Gastroesophageal sphincter (tissue), 4 donors: ENCODE data around the gene KIF5A. TPM values are rescaled to one million over a fixed set of nuclear protein-coding genes. Genes with fewer than 3 reads are reported as not detected.

ENCODE experiments used
- ATAC-seq: fragments of 150-250 bp; one replicate; pipeline ENCODE4 v1.9.1; 2016; ENCODE audit warnings: mild to moderate bottlenecking, moderate library complexity
- H3K27ac ChIP-seq, 4 donors: fragments of 200-600 bp; sonication (generic) in 3 of 4; 1 replicate in 3 of 4; 2 replicates in 1 of 4; pipeline ENCODE4 v1.5.1; 2016 to 2019
- H3K27me3 ChIP-seq: fragments of 200-600 bp; sonication (generic); one replicate; pipeline ENCODE4 v1.5.1; 2019
- H3K36me3 ChIP-seq, 2 donors: fragments of 200-600 bp; sonication (generic); one replicate each; pipeline ENCODE4 v1.5.1; 2019; ENCODE audit warnings: control low read depth in 1 of 2
- H3K4me1 ChIP-seq, 3 donors: fragments of 200-600 bp; sonication (generic); 1 replicate in 2 of 3; 2 replicates in 1 of 3; pipeline ENCODE4 v1.5.1; 2016 to 2019; ENCODE audit warnings: control low read depth in 2 of 3
- H3K4me3 ChIP-seq, 2 donors: fragments of 200-600 bp; sonication (generic); one replicate each; pipeline ENCODE4 v1.5.1; 2019; ENCODE audit warnings: mild to moderate bottlenecking in 1 of 2, moderate library complexity in 1 of 2
- H3K9me3 ChIP-seq, 3 donors: fragments of 200-600 bp; sonication (generic); one replicate each; pipeline ENCODE4 v1.5.1; 2017 to 2019; ENCODE audit warnings: control low read depth in 2 of 3
- EP300 ChIP-seq: sonication (generic); formaldehyde crosslinking; IDR thresholded peaks from one replicate; pipeline ENCODE4 v1.6.1; 2017; ENCODE audit warnings: antibody characterized with exemption, mild to moderate bottlenecking
- POLR2A ChIP-seq, 2 donors: fragments of 450-650 bp; IDR thresholded peaks; one replicate each; pipeline ENCODE4 v1.6.1; 2017; ENCODE audit warnings: antibody characterized with exemption in 2 of 2, mild to moderate bottlenecking in 2 of 2, moderate library complexity in 1 of 2
- POLR2AphosphoS5 ChIP-seq: sonication (generic); formaldehyde crosslinking; IDR thresholded peaks from one replicate; pipeline ENCODE4 v1.6.1; 2017; ENCODE audit warnings: antibody characterized with exemption
- WGBS, 2 donors: methylation state at CpG; one replicate each; pipeline ENCODE4 v1.1.5; 2018; ENCODE audit warnings: low coverage in 1 of 2; 5-methylcytosine and 5-hydroxymethylcytosine counted together
- total RNA-seq, 4 donors: library from RNA; depleted of rRNA; stranded (reverse); fragments of >200 nt; gene quantifications; one replicate each; pipeline ENCODE4 v1.1.0, GENCODE V29; 2016
- TF ChIP-seq, protein P1 (sequence below), 4 experiments: fragments of 200-600 bp in 2 of 4; fragments of 450-650 bp in 2 of 4; sonication (generic) in 1 of 4; IDR thresholded peaks; one replicate each; pipeline ENCODE4 v1.5.1; 2017 to 2019; ENCODE audit warnings: antibody characterized with exemption in 4 of 4, mild to moderate bottlenecking in 2 of 4, moderate library complexity in 2 of 4

Gene KIF5A
- total RNA-seq, 4 donors from 2014 or later = 0.89 to 4.7 (median 1.6) TPM

DNA sequence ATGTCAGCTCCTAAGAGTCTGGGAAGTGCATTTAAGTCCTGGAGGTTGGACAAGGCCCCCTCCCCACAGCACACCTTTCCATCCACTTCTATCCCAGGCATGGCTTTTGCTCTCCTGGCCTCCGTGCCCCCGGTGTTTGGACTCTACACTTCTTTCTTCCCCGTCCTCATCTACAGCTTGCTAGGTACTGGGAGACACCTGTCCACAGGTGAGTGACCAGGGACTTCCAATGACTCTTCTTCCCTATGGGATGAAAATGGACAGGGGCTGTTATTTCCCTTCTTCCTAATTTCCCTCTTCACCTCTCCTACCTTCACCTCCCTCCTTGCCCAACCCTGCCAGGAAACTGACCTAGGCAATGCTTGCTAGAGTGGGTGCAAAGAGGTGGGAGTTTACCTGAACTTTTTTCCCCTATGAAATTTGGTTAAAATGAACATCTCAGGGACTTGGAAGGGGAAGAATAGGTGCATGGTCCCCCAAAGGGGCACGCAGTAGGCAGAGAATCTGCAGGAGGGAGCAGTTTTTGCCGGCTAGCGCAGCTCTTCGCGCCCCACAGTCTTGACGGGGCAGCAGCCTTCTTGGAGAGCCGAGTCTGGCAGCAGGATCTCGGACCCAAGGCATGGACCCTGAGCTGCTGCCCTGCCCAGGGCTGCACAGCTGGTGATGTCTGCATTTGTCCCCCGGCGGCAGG is 70.5 kb downstream of the KIF5A start:
- no peak for ATAC-seq
- no peak overlapping the region for H3K27ac ChIP-seq
- no peak overlapping the region for H3K4me3 ChIP-seq
- 72 to 73% methylated on average over 3 to 11 of the region's 13 CpGs for WGBS, 2 donors
- peaks cover 0 to 43% of the 10 kb centered on the region in 2 donors for H3K36me3 ChIP-seq
- H3K27me3 ChIP-seq = peaks cover 34% of the 10 kb centered on the region
- no peaks in the 10 kb centered on the region for H3K9me3 ChIP-seq
- peaks cover 0 to 40% (median 12%) of the 10 kb centered on the region in 3 donors for H3K4me1 ChIP-seq
- TF ChIP-seq POLR2A (IDR thresholded peaks at IDR 0.05) (no peak), EP300 (no peak), POLR2AphosphoS5 (no peak)
- TF ChIP-seq, protein P1, sequence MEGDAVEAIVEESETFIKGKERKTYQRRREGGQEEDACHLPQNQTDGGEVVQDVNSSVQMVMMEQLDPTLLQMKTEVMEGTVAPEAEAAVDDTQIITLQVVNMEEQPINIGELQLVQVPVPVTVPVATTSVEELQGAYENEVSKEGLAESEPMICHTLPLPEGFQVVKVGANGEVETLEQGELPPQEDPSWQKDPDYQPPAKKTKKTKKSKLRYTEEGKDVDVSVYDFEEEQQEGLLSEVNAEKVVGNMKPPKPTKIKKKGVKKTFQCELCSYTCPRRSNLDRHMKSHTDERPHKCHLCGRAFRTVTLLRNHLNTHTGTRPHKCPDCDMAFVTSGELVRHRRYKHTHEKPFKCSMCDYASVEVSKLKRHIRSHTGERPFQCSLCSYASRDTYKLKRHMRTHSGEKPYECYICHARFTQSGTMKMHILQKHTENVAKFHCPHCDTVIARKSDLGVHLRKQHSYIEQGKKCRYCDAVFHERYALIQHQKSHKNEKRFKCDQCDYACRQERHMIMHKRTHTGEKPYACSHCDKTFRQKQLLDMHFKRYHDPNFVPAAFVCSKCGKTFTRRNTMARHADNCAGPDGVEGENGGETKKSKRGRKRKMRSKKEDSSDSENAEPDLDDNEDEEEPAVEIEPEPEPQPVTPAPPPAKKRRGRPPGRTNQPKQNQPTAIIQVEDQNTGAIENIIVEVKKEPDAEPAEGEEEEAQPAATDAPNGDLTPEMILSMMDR (IDR thresholded peaks at IDR 0.05) = no peak

DNA sequence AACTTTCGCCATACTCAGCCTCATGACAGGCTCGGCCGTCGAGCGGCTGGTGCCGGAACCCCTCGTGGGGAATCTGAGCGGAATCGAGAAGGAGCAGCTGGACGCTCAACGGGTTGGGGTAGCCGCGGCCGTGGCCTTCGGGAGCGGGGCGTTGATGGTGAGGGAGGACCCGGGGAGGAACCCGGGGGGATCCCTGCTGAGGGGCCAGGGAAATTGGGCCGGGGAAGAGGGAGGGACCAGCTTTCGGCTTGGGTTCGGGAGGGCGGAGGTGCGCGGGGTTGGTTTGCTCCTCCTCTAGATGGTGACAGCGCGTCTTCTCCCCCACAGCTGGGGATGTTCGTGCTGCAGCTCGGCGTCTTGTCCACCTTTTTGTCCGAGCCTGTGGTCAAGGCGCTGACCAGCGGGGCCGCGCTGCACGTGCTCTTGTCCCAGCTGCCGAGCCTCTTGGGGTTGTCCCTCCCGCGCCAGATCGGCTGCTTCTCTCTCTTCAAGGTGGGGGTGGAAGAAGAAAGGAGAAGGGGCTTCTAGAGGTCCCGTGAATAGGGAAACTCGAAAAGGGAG is 71.2 kb downstream of the KIF5A start:
- peak overlapping the region in 1 of 2 donors; percentile 46 for H3K4me3 ChIP-seq
- H3K9me3 ChIP-seq = no peaks in the 10 kb centered on the region
- H3K4me1 ChIP-seq = peaks cover 0 to 34% (median 12%) of the 10 kb centered on the region in 3 donors
- H3K27ac ChIP-seq = peak overlapping the region in 1 of 4 donors; percentile 2
- peaks cover 0 to 43% of the 10 kb centered on the region in 2 donors for H3K36me3 ChIP-seq
- H3K27me3 ChIP-seq = peaks cover 35% of the 10 kb centered on the region
- 30 to 32% methylated on average over 4 to 12 of the region's 42 CpGs for WGBS, 2 donors
- ATAC-seq = no peak
- TF ChIP-seq POLR2A (IDR thresholded peaks at IDR 0.05) (no peak), POLR2AphosphoS5 (no peak)
- TF ChIP-seq, protein P1 (IDR thresholded peaks at IDR 0.05) = no peak

DNA sequence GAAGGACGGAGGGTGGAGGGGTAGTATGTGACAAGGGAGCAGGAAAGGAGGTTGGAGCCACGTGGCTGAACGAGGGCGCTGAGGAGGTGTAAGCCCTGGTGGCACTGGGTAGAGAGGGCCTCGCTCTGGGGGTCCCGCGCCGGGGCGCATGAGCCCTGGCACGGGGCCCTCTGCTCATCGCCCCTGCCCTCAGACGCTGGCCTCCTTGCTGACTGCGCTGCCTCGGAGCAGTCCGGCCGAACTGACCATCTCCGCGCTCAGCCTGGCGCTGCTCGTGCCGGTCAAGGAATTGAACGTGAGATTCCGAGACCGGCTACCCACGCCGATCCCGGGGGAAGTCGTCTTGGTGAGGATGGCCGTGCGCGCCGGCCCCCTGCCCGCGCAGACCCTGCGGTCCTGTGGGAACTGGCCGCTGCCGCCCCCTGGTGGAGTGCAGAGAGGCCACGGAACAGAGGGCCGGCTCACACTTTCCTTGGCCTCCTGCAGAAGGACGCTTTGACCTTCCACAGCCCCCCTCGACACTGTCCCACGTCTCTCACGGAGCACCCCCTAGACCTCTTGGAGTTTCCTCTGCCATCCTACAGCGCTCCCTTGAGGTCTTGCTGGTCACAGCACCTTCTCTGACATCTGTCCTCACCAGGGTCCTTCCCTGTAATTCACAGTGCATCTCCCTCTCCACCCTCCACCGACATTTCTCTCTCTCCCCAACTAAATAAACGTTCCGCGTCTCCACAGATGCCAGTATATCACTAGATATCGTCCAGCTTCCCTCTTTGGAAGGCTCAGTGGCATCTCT is 71.9 kb downstream of the KIF5A start:
- 5 to 7% methylated on average over 11 to 19 of the region's 49 CpGs for WGBS, 2 donors
- ATAC-seq = peak; percentile 73
- Histone ChIP-seq H3K4me3 (peak overlapping the region; percentile 2 to 46), H3K27me3 (peaks cover 42% of the 10 kb centered on the region), H3K36me3 (peaks cover 0 to 43% of the 10 kb centered on the region in 2 donors), H3K27ac (peak overlapping the region in 1 of 4 donors; percentile 2), H3K4me1 (peaks cover 0 to 33% (median 12%) of the 10 kb centered on the region in 3 donors), H3K9me3 (no peaks in the 10 kb centered on the region)
- TF ChIP-seq, protein P1 (IDR thresholded peaks at IDR 0.05) = peak in 3 of 4 experiments; percentile 93 to 97 (median 93)
- TF ChIP-seq POLR2AphosphoS5 = no peak

DNA sequence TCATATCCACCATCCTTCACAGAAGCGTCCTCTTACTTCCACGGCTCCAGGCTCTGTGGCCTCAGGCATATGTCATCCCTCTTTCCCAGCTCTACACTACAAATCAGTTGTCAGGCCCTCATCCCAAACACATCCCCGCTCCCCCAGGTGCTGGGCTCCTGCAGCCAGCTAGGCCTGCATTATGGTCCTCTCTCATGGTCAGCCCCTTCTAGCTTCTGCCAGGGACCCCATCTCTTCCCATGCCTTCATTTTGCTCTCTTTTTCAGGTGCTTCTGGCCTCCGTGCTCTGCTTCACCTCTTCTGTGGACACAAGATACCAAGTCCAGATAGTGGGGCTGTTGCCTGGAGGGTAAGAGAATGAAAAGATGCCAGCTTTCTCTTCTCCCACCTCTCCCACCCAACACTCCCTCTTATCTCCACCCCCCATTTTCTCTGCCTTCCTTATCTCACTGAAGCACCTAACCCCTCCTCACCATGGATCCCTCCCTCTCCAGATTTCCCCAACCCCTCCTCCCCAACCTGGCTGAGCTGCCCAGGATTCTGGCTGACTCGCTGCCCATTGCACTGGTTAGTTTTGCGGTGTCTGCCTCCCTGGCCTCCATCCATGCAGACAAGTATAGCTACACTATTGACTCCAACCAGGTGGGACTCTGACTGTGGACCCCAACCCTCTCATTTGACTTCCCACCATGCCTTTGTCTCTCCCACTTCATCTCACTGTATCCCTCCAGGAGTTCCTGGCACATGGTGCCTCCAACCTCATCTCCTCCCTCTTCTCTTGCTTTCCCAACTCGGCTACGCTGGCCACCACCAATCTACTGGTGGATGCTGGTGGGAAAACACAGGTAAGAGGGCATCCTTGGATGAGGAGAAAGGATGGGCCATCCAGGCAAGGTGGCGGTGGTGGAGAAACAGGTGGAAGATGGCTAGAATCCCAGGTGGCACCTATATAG is 72.7 kb downstream of the KIF5A start:
- ATAC-seq = no peak
- peaks cover 47% of the 10 kb centered on the region for H3K27me3 ChIP-seq
- WGBS, 2 donors = 85 to 87% methylated on average over 3 to 9 of the region's 9 CpGs

More for the DNA sequence above, 72.7 kb downstream of the KIF5A start:
- TF ChIP-seq EP300 = no peak
- no peak for TF ChIP-seq POLR2AphosphoS5
- TF ChIP-seq, protein P1 (IDR thresholded peaks at IDR 0.05) = no peak
- TF ChIP-seq POLR2A (IDR thresholded peaks at IDR 0.05) = no peak
- Histone ChIP-seq H3K36me3 (peaks cover 0 to 35% of the 10 kb centered on the region in 2 donors), H3K4me1 (peaks cover 0 to 38% (median 12%) of the 10 kb centered on the region in 3 donors), H3K27ac (no peak overlapping the region), H3K9me3 (no peaks in the 10 kb centered on the region), H3K4me3 (no peak overlapping the region)
